ENCODE measurements around the gene P2RX4.

The P2RX4 gene

DNA sequence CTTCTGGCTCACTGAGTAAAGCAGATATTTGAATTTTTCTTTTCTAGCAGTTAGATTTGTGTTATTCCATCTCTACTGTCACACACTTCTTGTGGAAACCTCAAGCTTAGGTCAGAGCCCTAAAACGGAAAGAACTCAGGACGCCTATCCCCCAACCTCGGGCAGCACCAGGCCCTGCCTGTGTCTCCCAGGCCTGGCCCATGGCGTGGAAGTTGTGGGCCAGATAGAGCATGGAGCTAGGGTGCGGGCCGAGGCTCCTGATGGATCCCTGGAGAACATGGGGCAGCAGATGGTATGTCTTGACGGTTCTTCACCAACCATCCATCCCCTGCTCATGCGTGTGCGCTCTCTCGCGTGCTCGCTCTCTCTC is 20.6 kb downstream of the P2RX4 start:
- TF ChIP-seq JUND (IDR thresholded peaks at IDR 0.05; ENCODE audit: low read depth) = no peak
- in situ Hi-C loops (cut with HindIII; ENCODE audit: low pct_unique_long_range_greater_than_20kb, low sequenced_read_pairs) = no loop called here
- no peak for DNase-seq (ENCODE audit: low read depth in 1 of 2, low spot score in 1 of 2)

DNA sequence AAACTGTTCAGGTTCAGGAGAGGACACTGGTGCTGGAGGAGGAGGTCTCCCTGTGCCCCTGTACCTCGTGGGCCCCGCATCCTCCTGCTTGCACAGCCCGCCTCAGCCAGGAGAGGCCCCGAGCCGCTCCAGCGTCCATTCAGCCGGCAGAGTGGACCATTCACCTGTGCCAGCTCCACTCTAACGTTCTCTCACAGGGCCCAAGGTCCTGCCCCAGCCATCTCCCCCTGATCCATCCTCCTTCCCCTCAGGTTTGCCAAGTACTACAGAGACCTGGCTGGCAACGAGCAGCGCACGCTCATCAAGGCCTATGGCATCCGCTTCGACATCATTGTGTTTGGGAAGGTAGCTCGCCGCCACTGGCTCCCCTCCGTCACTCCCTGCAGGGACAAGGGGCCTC is 22.2 kb downstream of the P2RX4 start:
- DNase-seq (ENCODE audit: low read depth in 1 of 2, low spot score in 1 of 2) = no peak
- in situ Hi-C loops (cut with HindIII; ENCODE audit: low pct_unique_long_range_greater_than_20kb, low sequenced_read_pairs) = no loop called here
- no peak for TF ChIP-seq JUND (IDR thresholded peaks at IDR 0.05; ENCODE audit: low read depth)

DNA sequence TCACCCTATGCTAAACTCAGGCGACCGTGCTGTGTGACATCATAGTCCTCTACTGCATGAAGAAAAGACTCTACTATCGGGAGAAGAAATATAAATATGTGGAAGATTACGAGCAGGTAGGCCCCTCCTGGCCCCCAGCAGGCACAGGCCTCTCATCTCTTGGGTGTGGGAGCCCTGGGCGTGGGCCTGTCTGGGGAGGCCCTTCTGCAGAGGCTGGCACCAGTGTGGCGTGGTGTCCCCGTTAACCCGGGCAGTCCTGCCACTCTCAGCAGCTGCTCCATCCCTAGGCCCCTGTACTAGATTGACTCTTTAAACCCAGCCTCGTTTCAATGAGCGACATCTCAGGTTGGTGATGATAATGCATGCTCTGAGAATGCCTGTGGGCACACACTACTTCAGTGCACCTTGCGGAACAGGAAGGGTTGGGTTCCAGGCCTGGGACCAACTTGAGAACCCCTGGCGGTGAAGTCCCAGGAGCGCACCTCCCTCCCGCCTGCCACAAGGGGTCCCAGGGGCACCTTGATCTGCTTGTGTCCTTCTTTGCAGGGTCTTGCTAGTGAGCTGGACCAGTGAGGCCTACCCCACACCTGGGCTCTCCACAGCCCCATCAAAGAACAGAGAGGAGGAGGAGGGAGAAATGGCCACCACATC is 23.2 kb downstream of the P2RX4 start:
- in situ Hi-C loops (cut with HindIII; ENCODE audit: low pct_unique_long_range_greater_than_20kb, low sequenced_read_pairs) = no loop called here
- peak in 1 of 2 experiments; percentile 73 for DNase-seq (ENCODE audit: low read depth in 1 of 2, low spot score in 1 of 2)
- no peak for TF ChIP-seq JUND (IDR thresholded peaks at IDR 0.05; ENCODE audit: low read depth)

DNA sequence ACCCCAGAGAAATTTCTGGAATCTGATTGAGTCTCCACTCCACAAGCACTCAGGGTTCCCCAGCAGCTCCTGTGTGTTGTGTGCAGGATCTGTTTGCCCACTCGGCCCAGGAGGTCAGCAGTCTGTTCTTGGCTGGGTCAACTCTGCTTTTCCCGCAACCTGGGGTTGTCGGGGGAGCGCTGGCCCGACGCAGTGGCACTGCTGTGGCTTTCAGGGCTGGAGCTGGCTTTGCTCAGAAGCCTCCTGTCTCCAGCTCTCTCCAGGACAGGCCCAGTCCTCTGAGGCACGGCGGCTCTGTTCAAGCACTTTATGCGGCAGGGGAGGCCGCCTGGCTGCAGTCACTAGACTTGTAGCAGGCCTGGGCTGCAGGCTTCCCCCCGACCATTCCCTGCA is 23.7 kb downstream of the P2RX4 start:
- DNase-seq (ENCODE audit: low read depth in 1 of 2, low spot score in 1 of 2) = no peak
- no peak for TF ChIP-seq JUND (IDR thresholded peaks at IDR 0.05; ENCODE audit: low read depth)
- in situ Hi-C loops (cut with HindIII; ENCODE audit: low pct_unique_long_range_greater_than_20kb, low sequenced_read_pairs) = no loop called here

DNA sequence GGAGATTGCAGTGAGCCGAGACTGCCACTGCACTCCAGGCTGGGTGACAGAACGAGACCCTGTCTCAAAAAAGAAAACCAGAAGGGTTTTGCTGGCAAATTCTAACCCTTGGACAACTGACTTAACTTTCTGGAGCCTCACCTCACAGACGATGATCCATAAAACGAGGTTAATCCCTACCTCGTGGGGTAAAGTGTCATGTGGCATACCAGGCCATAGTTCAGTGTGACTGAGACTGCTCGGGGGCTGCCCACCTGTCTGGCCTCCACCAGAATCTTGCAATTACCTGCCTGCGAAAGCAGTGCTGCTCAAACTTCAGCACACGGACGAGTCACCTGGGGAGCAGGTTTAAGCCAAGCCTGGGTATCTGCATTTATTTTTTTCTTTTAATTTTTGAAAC is 26.8 kb downstream of the P2RX4 start:
- DNase-seq (ENCODE audit: low read depth in 1 of 2, low spot score in 1 of 2) = no peak

DNA sequence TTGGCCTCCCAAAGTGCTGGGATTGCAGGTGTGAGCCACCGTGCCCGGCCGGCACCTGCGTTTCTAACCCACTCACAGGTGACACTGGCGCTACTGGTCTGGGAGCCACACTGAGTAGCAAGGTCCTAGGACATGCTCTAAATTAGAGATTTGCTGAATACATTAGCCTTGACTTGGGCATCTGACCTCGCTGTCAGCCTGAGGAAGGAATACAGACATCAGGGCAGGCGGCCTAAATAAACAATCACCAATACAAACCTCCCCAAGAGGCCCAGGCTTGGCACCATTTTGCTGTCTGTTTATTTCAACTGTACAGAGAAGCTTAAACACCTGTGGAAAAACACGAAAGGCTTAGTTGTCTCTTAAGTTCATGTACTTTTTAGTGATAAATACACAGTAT is 27.5 kb downstream of the P2RX4 start:
- in situ Hi-C loops (cut with HindIII; ENCODE audit: low pct_unique_long_range_greater_than_20kb, low sequenced_read_pairs) = no loop called here
- no peak for TF ChIP-seq JUND (IDR thresholded peaks at IDR 0.05; ENCODE audit: low read depth)
- peak in 1 of 2 experiments; percentile 33 for DNase-seq (ENCODE audit: low read depth in 1 of 2, low spot score in 1 of 2)

More for the DNA sequence above, 26.8 kb downstream of the P2RX4 start:
- in situ Hi-C loops (cut with HindIII; ENCODE audit: low pct_unique_long_range_greater_than_20kb, low sequenced_read_pairs) = no loop called here
- TF ChIP-seq JUND (IDR thresholded peaks at IDR 0.05; ENCODE audit: low read depth) = no peak

DNA sequence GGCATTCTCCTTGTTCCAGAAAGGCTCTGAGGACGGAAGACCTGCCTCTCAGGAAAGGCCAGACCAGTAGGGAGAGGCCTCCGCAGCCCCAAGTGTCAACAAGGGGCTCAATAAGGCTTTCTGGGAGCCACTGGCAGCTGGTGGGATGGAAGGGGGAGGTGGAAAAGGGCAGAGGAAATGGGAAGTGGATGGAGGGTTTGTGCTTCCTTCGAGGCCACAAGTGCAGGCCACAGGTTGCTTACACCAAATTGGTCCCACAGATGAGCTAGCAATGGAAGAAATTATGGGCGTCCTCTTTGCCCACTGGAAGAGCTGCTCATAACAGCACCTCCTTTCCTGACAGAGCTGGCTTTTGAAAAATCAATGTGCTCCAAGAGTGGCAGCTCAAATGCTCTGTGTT is 28.2 kb downstream of the P2RX4 start:
- in situ Hi-C loops (cut with HindIII; ENCODE audit: low pct_unique_long_range_greater_than_20kb, low sequenced_read_pairs) = no loop called here

DNA sequence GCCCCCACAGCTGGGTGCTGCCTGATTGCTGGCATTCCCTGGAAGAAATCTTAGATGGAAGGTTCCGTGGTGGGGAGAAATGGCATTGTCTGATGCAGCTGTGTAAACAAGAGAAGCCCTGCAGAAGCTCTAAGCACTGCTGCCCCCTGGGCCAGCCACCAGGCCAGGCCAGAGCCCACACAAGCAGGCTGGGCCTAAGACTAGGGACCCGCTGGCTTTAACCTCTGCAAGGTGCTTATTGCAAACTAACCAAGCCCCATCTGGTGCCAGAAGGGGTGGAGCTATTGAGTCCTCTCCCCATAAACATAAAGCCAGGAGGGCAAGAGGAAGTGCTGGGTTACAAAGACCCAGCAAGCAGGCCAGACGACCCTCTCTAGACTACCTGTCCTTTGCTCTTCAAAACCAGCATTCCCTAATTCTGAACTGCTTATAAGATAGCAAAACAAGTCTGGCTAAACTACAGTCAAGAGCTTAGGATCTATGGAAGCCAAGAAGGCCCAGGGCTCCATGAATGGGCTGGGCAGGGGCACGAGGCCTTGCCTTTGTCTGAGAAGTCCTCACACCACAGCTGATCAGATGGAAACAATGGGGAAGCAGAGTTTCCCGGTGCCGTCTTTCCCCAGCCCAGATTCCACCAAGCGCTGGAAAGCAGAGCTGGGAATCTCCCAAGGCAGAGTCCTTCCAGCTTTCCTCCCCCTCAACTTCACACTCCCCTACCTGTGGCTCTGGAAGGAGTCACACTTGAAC is 28.8 kb downstream of the P2RX4 start:
- peak; percentile 46 to 51 for DNase-seq (ENCODE audit: low read depth in 1 of 2, low spot score in 1 of 2)
- TF ChIP-seq JUND (IDR thresholded peaks at IDR 0.05; ENCODE audit: low read depth) = no peak

More for the DNA sequence above, 28.2 kb downstream of the P2RX4 start:
- no peak for DNase-seq (ENCODE audit: low read depth in 1 of 2, low spot score in 1 of 2)
- TF ChIP-seq JUND (IDR thresholded peaks at IDR 0.05; ENCODE audit: low read depth) = no peak

DNA sequence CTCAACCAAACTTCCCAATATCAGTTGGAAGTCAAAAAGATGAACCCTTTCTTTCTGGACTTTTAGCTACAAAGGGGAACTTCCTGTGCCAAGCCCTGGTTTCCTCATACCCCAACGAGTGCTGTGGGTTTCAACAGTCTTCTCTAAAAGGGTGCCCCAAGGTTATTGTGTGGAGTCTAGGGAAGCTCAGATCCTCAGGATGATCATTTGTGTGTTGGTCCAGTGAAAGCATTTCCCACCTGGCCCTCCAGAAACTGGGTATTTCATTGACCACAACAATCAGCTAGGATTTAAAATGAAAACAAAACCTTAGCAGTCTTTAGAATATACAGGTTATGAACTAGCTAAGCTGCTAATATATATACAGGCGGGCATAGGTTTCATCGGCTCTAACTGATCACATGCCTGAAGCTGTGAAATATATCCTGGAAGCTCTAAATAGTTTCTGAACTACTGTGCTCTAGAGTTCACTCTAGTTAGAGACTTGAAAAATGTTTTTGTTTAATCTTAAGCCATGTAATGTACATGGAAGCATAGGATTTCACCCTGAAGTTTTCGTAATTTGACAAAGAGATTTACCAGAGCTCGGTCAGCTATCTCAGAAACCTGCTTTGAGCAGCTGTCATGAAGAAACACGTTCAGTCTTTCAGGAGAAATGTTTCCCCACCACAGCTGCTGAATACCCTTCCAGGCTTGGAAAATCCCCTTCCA is 29.6 kb downstream of the P2RX4 start:
- in situ Hi-C loops (cut with HindIII; ENCODE audit: low pct_unique_long_range_greater_than_20kb, low sequenced_read_pairs) = no loop called here
- TF ChIP-seq JUND (IDR thresholded peaks at IDR 0.05; ENCODE audit: low read depth) = no peak
- no peak for DNase-seq (ENCODE audit: low read depth in 1 of 2, low spot score in 1 of 2)

More for the DNA sequence above, 28.8 kb downstream of the P2RX4 start:
- in situ Hi-C loops (cut with HindIII; ENCODE audit: low pct_unique_long_range_greater_than_20kb, low sequenced_read_pairs) = no loop called here

DNA sequence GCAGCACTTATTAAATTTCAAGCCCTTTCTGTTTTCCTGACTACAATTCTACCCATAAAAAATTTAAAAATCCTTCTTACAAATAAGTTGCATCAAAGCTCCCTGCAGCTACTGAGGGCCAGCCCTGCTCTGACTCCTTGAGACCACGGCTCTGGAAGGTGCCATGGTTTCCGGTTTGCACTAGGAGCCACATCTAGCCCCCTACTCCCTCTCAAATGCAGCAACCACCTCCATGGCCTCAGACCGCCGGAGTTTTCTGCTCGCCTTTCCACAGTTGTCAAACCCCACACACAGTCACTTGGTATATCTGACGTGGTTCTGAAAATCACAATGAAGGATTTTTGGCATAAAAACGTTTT is 30.1 kb downstream of the P2RX4 start:
- in situ Hi-C loops (cut with HindIII; ENCODE audit: low pct_unique_long_range_greater_than_20kb, low sequenced_read_pairs) = no loop called here
- DNase-seq (ENCODE audit: low read depth in 1 of 2, low spot score in 1 of 2) = no peak
- no peak for TF ChIP-seq JUND (IDR thresholded peaks at IDR 0.05; ENCODE audit: low read depth)

DNA sequence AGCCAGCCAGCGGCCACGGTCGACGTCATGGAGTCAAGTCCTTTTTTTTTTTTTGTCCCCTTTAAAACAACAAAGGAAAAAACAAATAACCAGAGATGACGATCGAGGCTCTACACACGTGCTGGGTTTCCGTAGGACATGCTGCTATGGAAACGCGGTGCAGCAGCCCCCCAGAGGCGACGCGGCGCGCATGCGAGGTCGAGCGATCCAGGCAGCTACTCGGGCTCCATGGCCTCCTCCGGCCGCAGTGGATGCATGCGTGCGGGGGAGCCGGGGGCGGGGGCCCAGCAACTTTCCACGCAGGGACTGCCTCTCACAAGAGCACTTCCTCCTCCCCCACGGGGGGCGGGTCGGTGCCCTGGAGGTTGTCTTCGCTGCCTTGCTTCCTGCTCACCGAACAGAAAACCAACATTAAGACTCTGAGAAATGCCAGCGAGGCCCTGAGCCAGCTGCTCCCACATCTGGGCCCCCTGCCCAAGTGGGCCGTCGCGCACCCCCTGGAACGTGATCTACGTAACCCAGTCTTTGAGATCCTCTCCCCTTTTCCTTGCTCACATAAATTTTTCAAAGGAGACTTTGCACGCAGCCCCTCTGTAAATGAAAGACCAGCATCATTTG is 30.7 kb downstream of the P2RX4 start:
- TF ChIP-seq JUND (IDR thresholded peaks at IDR 0.05; ENCODE audit: low read depth) = no peak
- no peak for DNase-seq (ENCODE audit: low read depth in 1 of 2, low spot score in 1 of 2)
- in situ Hi-C loops (cut with HindIII; ENCODE audit: low pct_unique_long_range_greater_than_20kb, low sequenced_read_pairs) = no loop called here

DNA sequence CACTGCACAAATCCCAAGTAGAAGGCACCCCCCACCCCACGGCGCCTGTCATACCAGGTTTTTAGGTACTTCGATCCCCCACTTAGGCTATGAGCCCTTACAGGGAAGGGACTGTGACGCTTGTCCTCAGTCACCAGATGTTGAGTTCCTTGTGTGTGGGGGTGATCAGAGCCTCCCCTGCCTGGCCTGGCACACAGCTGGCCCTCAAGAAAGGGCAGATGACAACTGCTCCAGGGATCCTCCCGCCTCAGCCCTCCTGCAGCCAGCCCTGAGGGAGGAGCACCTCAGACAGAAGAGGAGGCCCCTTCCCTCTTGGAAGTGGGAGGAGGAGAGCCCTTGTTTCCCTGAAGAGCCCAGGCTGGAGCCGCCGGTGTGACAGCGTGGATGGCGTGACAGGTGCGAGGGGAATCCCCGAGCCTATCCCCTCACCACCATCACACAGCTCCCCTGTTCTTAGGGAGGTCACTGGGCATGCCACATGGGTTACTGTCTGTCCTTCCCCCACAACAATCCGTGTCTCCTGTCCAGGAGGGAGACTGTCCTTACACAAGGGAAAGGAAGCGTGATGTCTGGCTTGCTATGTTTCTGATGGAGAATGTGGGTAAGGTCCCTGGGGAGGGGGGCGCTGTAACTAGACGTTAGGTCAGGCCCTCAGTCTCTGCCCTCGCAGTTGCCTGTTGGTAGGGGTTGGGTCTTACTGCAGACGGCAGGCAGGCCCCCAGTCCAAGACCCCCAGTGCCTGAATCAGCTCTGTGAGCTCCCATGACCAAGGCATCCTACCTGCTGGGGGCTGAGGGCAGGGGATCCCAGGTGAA is 31.4 kb downstream of the P2RX4 start:
- no peak for TF ChIP-seq JUND (IDR thresholded peaks at IDR 0.05; ENCODE audit: low read depth)
- no peak for DNase-seq (ENCODE audit: low read depth in 1 of 2, low spot score in 1 of 2)
- in situ Hi-C loops (cut with HindIII; ENCODE audit: low pct_unique_long_range_greater_than_20kb, low sequenced_read_pairs) = no loop called here

All from T47D (cell line).